ENCODE results near the gene TMEM95. TPM values are rescaled to one million over a fixed set of nuclear protein-coding genes. Genes with fewer than 3 reads are reported as not detected.

Gene TMEM95, protein sequence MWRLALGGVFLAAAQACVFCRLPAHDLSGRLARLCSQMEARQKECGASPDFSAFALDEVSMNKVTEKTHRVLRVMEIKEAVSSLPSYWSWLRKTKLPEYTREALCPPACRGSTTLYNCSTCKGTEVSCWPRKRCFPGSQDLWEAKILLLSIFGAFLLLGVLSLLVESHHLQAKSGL
- polyA plus RNA-seq (2012; ENCODE audit: low read depth, missing spikeins): not detected

GRCh38 chr17:7355053-7355452 lies at the start of gene TMEM95:
TMEM95 (plus strand) TSS chr17:7355156; CDS start chr17:7355205, 49 bp downstream.
- FAIRE-seq (no peak), DNase-seq (ENCODE audit: insufficient read length, low spot score) (no peak)
- TF ChIP-seq PAX5 (IDR thresholded peaks at IDR 0.05; ENCODE audit: insufficient read depth, low read length, severe bottlenecking) (no peak), TAF1 (IDR thresholded peaks at IDR 0.05; ENCODE audit: low read depth, low read length) (no peak), POLR2A (IDR thresholded peaks at IDR 0.05; ENCODE audit: low read depth, low read length) (no peak), POLR2AphosphoS5 (IDR thresholded peaks at IDR 0.05; ENCODE audit: low read depth, low read length) (no peak), POU2F2 (IDR thresholded peaks at IDR 0.05; ENCODE audit: low read depth, low read length) (no peak), SPI1 (IDR thresholded peaks at IDR 0.05; ENCODE audit: low read depth, low read length) (no peak)

- TF ChIP-seq POLR2AphosphoS5 (IDR thresholded peaks at IDR 0.05; ENCODE audit: low read depth, low read length) (peak; percentile 82), POLR2A (IDR thresholded peaks at IDR 0.05; ENCODE audit: low read depth, low read length) (peak; percentile 82), PAX5 (IDR thresholded peaks at IDR 0.05; ENCODE audit: insufficient read depth, low read length, severe bottlenecking) (no peak), SPI1 (IDR thresholded peaks at IDR 0.05; ENCODE audit: low read depth, low read length) (peak; percentile 87), TAF1 (IDR thresholded peaks at IDR 0.05; ENCODE audit: low read depth, low read length) (peak; percentile 87), POU2F2 (IDR thresholded peaks at IDR 0.05; ENCODE audit: low read depth, low read length) (peak; percentile 9; the same call in 1 of the 2 replicates)
- DNase-seq (ENCODE audit: insufficient read length, low spot score) (peak; percentile 90), FAIRE-seq (peak; percentile 100)
Observed at GRCh38 chr17:7306911-7307685, 47.9 kb upstream of the TMEM95 start, which contains the start of gene EIF5A. EIF5A (plus strand) TSS chr17:7307628; CDS start chr17:7309636, 2,008 bp downstream.

DNA sequence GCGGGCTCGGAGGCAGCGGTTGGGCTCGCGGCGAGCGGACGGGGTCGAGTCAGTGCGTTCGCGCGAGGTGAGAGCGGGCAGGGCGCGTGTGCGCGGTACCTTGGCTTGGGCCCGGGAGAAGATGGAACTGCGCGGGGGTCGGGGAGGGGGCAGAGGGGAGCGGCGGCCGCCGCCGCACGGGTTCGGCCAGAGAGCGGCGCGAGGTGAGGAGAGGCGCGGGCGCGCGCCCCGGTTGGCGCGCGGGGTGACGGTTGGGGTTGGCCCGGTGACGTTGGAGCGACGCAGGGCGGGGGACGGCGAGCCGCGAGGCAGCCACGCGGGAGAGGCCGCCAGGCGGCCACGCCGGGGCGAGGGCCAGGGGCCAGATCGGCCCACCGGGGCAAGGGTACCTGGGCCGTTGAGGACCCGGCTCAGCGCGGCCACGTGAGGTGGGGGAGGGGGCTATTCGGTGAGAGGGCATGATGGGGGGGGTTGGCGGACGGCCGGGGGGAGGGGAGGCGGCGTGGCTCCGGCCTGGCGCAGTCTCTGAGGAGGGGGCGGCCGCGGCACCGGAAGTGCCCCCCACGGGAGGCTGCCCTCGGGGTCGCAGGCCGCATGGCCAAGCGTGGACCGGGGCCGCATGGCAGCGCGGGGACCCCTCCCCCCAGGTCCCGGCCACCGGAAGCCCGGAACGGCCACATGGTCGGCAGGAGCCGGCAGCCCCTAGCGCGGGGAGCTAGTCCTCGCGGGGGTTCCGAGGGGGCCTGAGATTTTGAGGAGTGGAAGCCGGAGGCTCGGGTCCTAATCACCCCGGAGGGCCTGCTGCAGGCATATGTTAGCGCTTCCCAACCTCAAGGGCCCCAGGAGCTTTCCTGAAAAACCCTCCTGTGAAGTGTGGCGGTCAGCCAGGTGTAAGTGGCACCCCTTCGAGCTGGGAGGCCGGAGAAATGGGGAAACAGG lies 47.0 kb upstream of the TMEM95 start:
- TF ChIP-seq POLR2A (IDR thresholded peaks at IDR 0.05; ENCODE audit: low read depth, low read length) (0 out of 2 replicates have a peak, but pooled peaks have one; percentile 8), TAF1 (IDR thresholded peaks at IDR 0.05; ENCODE audit: low read depth, low read length) (no peak)
- no peak for FAIRE-seq

GRCh38 chr17:7308625-7309433 lies 46.1 kb upstream of the TMEM95 start:
- no peak for TF ChIP-seq SPI1 (IDR thresholded peaks at IDR 0.05; ENCODE audit: low read depth, low read length)
- TF ChIP-seq POU2F2 (IDR thresholded peaks at IDR 0.05; ENCODE audit: low read depth, low read length): peak; percentile 48
- TF ChIP-seq POLR2AphosphoS5 (IDR thresholded peaks at IDR 0.05; ENCODE audit: low read depth, low read length): peak; percentile 89
- peak; percentile 76 for TF ChIP-seq POLR2A (IDR thresholded peaks at IDR 0.05; ENCODE audit: low read depth, low read length)
- DNase-seq (ENCODE audit: insufficient read length, low spot score) (no peak), FAIRE-seq (peak; percentile 75)

More for the DNA sequence above, 47.0 kb upstream of the TMEM95 start:
- DNase-seq (ENCODE audit: insufficient read length, low spot score): no peak

GRCh38 chr17:7309628-7310027 lies 45.3 kb upstream of the TMEM95 start:
- no peak for FAIRE-seq
- no peak for TF ChIP-seq SPI1 (IDR thresholded peaks at IDR 0.05; ENCODE audit: low read depth, low read length)
- TF ChIP-seq PAX5 (IDR thresholded peaks at IDR 0.05; ENCODE audit: insufficient read depth, low read length, severe bottlenecking): no peak
- TF ChIP-seq POU2F2 (IDR thresholded peaks at IDR 0.05; ENCODE audit: low read depth, low read length): no peak
- TF ChIP-seq TAF1 (IDR thresholded peaks at IDR 0.05; ENCODE audit: low read depth, low read length): no peak
- TF ChIP-seq POLR2AphosphoS5 (IDR thresholded peaks at IDR 0.05; ENCODE audit: low read depth, low read length): 0 out of 2 replicates have a peak, but pooled peaks have one; percentile 21
- no peak for TF ChIP-seq POLR2A (IDR thresholded peaks at IDR 0.05; ENCODE audit: low read depth, low read length)
- no peak for DNase-seq (ENCODE audit: insufficient read length, low spot score)

DNA sequence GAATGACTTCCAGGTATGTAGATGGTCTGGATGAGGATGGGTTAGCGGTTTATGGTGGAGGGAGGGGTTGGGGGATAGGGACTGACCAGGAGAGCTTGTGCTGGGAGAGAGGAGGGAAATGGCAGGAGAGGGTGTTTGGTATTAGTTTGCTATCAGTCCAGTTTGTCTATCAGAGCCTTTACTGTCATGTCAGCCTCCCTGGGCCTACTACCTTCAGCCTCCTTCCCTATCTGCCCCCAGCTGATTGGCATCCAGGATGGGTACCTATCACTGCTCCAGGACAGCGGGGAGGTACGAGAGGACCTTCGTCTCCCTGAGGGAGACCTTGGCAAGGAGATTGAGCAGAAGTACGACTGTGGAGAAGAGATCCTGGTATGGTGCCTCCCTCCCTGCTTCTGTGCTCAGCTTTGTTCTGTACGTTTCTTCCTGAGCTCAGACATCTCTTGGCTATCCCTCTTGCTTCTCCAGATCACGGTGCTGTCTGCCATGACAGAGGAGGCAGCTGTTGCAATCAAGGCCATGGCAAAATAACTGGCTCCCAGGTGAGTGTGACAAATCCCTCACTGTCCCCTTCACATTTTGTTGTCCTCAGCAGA lies 43.7 kb upstream of the TMEM95 start:
- no peak for FAIRE-seq

GRCh38 chr17:7312432-7313087 lies 42.4 kb upstream of the TMEM95 start:
- DNase-seq (ENCODE audit: insufficient read length, low spot score) (no peak), FAIRE-seq (no peak)
- TF ChIP-seq TAF1 (IDR thresholded peaks at IDR 0.05; ENCODE audit: low read depth, low read length) (no peak), POU2F2 (IDR thresholded peaks at IDR 0.05; ENCODE audit: low read depth, low read length) (no peak; the same call in 1 of the 2 replicates), POLR2A (IDR thresholded peaks at IDR 0.05; ENCODE audit: low read depth, low read length) (0 out of 2 replicates have a peak, but pooled peaks have one; percentile 11), POLR2AphosphoS5 (IDR thresholded peaks at IDR 0.05; ENCODE audit: low read depth, low read length) (no peak)

More for the DNA sequence above, 43.7 kb upstream of the TMEM95 start:
- TF ChIP-seq POLR2A (IDR thresholded peaks at IDR 0.05; ENCODE audit: low read depth, low read length): peak; percentile 63
- no peak for TF ChIP-seq SPI1 (IDR thresholded peaks at IDR 0.05; ENCODE audit: low read depth, low read length)
- TF ChIP-seq PAX5 (IDR thresholded peaks at IDR 0.05; ENCODE audit: insufficient read depth, low read length, severe bottlenecking): no peak
- TF ChIP-seq POLR2AphosphoS5 (IDR thresholded peaks at IDR 0.05; ENCODE audit: low read depth, low read length): 0 out of 2 replicates have a peak, but pooled peaks have one; percentile 27
- no peak for DNase-seq (ENCODE audit: insufficient read length, low spot score)

Measured in GM12891 (cell line).